ENCODE data around the gene FKBP4.

The FKBP4 gene

GRCh38 chr12:2793561-2793960, 1.2 kb upstream of the FKBP4 start:
- no peak overlapping the region for H3K27ac ChIP-seq
- no peak for TF ChIP-seq ZFX (IDR thresholded peaks at IDR 0.05; ENCODE audit: borderline replicate concordance)
- TF ChIP-seq CTCF (IDR thresholded peaks at IDR 0.05) = no peak

- peak overlapping the region; percentile 92 for H3K27ac ChIP-seq
- TF ChIP-seq CTCF (IDR thresholded peaks at IDR 0.05) (no peak), ZFX (IDR thresholded peaks at IDR 0.05; ENCODE audit: borderline replicate concordance) (no peak)
These were observed 507 bp upstream of the FKBP4 start for GRCh38 chr12:2794191-2794735.

- TF ChIP-seq CTCF (IDR thresholded peaks at IDR 0.05) = no peak
- TF ChIP-seq ZFX (IDR thresholded peaks at IDR 0.05; ENCODE audit: borderline replicate concordance) = no peak
- peak overlapping the region; percentile 92 for H3K27ac ChIP-seq
These were observed 769 bp downstream of the FKBP4 start for GRCh38 chr12:2795291-2796186.

- TF ChIP-seq ZFX (IDR thresholded peaks at IDR 0.05; ENCODE audit: borderline replicate concordance) = no peak
- peak; percentile 30; the same call in 1 of the 2 replicates for TF ChIP-seq CTCF (IDR thresholded peaks at IDR 0.05)
- H3K27ac ChIP-seq = peak overlapping the region; percentile 92
These were observed 1.5 kb downstream of the FKBP4 start for GRCh38 chr12:2796187-2796666.

- TF ChIP-seq ZFX (IDR thresholded peaks at IDR 0.05; ENCODE audit: borderline replicate concordance) (no peak), CTCF (IDR thresholded peaks at IDR 0.05) (peak; percentile 17; the same call in 1 of the 2 replicates)
- H3K27ac ChIP-seq = peak overlapping the region; percentile 92
These were observed 3.1 kb downstream of the FKBP4 start for GRCh38 chr12:2797721-2798418.

GRCh38 chr12:2800046-2800570, 5.3 kb downstream of the FKBP4 start:
- H3K27ac ChIP-seq = peak overlapping the region; percentile 33
- no peak for TF ChIP-seq ZFX (IDR thresholded peaks at IDR 0.05; ENCODE audit: borderline replicate concordance)
- TF ChIP-seq CTCF (IDR thresholded peaks at IDR 0.05) = no peak

Data from 22Rv1 (cell line).